Measurements from ENCODE around the gene TNFRSF1A.
A peak's percentile ranks its signal among the peaks of the same experiment; 100 is the strongest.
"Not testable (repeated sequence)": the region's sequence is repeated elsewhere in the genome, so short reads cannot be mapped to it uniquely, and the experiment has no call there.

The TNFRSF1A gene

GRCh38 chr12:6295094-6295811 is 46.6 kb downstream of the TNFRSF1A start:
- DNase-seq, result no peak

GRCh38 chr12:6294156-6295093 is 47.5 kb downstream of the TNFRSF1A start:
- no peak for DNase-seq

DNA sequence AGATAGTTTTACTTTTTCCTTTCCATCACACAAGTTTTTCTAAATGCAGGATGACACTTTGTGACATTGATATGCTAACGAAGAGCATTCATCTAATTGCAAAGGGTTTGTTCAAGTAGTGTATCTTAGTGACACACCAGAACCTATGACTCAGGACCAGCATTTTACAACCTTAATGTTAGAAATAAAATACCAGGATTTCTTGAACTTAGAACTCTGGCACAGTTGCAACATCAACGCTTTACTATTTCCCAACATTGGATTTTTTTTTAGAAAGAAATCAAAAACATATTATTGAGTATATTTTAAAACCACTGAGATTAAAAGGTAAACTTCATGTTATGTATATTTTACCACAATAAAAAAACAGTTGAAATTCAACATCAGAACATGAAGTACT is 49.3 kb downstream of the TNFRSF1A start:
- no peak for DNase-seq

DNA sequence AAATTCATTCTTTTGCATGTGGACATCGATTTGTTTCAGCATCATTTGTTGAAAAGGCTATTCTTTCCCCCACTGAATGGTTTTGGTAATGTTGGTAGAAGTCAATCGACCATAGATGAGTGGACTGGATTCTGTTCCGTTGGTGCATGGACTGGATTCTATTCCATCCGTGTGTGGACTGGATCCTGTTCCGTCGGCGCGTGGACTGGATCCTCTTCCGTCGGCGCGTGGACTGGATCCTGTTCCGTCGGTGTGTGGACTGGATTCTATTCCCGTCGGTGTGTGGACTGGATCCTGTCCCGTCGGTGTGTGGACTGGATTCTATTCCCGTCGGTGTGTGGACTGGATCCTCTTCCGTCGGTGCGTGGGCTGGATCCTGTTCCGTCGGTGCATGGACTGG is 52.0 kb downstream of the TNFRSF1A start:
- not testable (repeated sequence) for DNase-seq

GRCh38 chr12:6289081-6289480 is 52.8 kb downstream of the TNFRSF1A start:
- DNase-seq, result not testable (repeated sequence)

GRCh38 chr12:6288235-6288634 is 53.6 kb downstream of the TNFRSF1A start:
- DNase-seq, result no peak

- DNase-seq, result no peak
Observed at GRCh38 chr12:6285532-6286306, 56.2 kb downstream of the TNFRSF1A start.

DNA sequence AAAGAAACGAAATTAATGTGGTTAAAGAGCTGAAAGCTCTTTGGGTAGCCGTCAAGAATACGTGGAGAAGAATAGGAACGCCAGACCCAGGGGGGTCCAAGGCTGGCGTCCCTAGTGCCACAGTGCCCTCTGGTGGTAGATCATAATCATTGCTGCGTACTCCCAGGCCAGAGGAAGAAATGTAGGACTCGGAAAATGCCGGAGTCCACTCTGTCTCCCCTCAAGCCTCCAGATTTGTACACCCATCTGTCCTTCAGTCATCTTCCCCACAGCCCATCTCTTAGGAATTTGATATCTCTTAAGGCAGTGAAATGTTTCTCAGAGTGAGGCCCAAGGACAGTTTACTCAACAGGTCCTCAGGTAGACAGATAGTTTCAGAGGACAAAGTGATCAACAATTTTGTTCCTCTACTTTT is 56.8 kb downstream of the TNFRSF1A start:
- peak; percentile 79 for DNase-seq

DNA sequence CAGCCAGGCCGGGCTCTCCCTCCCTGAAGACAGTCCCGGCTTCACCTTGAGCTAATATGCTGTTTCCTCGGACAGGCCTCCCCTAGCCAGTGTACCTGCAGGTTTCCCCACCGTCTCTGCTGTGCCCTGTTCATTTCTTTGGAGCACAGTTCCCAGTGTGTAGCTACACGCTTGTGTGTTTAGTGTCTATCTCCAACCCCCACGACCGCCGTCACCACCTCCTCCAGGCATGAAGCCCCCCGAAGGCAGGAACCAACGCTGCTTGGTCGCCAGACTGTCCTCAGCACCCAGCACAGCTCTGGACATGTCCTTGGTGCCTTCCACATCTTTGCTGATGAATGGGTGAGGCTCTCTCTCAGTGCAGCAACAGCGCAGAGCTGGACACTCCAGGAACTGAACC is 57.6 kb downstream of the TNFRSF1A start:
- no peak for DNase-seq

DNA sequence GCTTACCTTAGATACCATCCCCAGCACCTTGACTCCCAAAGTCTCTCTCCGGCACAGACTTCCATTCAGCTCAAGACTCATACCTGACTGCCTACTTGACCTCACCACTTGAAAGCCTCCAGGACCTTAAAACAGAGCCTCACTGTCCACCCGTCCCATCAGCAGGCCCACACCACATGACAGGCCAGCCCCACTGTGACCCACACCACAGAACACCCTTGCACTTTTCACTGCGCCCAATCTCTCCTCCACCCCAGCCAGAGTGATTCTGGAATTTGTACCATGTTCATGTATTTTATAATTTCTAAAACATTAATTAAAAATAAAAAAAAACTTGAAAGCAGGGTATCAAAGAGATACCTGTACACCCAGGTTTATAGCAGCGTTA is 59.4 kb downstream of the TNFRSF1A start:
- DNase-seq, result no peak

DNA sequence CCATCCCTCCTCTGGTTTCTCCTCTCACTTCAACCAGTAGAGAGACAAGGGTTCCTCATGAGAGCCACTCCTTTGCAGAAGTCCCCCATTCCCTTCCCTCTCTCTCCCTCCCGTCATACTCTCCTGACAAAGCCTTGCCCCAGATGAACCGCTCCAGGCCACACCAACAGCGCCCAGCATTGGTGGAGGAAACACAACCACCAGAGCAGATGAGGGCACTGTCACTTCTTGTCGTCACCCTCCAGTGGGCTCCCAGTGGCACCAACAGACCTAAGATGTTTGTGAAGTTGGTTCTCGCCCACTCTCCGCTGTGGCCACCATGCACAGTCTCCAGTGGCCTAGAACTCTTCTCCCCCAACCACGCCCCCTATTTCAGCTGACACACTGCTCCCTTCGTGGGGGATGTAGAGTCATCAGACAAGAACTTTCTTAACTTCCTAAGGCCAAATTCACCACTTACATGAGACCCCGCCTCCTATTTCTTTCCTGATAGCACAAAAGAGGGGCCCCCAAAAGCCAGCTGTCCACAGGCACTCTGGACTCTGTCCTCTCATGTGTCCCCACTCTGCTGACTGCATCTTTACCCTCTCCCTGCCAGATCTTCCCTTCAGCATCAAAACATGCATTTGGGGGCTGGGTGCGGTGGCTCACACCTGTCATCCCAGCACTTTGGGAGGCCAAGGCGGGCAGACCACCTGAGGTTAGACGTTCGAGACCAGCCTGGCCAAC is 60.6 kb downstream of the TNFRSF1A start:
- DNase-seq, result no peak

- no peak for DNase-seq
Observed at GRCh38 chr12:6280672-6281071, 61.2 kb downstream of the TNFRSF1A start.

DNA sequence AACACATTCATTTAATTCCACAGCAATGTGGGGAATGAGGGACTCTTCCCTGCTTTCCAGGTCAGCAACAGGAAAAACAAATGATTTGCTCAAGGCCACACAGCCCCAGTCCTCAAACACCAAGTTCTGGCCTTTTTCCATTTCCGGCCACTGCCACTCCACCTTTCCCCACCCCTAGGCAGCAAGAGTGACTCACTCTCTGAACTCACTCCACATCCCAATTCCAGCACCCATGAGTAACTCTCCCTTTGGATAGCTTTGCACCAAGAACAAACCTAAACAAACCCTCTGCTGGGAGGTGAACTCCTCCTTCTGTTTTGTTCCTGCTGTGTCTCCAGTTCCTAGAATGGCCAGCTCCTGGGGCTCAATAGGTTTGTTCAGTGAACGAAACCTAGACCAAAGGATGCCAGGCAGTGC is 61.8 kb downstream of the TNFRSF1A start:
- DNase-seq, result no peak

DNA sequence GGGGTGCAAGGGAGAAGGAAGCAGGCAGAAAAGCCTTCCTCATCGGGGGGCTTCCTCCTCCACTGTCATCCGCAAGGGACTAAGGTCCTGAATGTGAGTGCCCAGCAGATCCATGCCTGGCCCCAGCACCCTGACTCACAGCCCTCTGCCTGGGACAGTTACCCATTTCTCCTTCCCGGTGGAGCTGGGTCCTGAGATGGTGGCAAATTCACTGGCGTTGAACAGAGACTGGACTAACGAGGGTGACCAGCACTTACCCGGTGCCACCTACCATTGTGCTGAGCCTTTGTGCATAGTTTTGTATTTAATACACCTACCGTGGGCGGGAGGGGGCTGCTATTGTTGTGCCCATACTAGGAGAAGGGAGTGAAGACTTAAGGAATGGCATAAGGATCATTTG is 62.2 kb downstream of the TNFRSF1A start:
- DNase-seq, result no peak

DNA sequence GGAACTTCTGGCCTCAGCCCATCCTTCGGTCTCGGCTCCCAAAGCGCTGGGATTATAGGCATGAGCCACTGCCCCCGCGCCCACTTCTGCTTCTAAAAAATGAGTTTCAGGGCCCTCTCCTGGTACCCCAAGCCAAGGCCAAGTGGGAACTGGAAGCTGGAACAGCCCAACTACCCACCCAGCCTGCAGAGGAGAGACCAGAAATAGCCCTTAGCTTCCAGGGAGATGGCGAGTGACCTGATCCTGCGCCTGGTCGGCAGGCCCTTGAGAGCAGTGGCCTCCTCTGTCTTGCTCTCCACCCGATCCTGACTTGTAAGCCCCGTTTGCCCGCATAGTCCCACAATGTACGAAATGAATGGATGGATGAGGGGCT is 62.6 kb downstream of the TNFRSF1A start:
- DNase-seq, result no peak

Measured in activated CD8-positive, alpha-beta memory T cell treated with anti-CD3 and anti-CD28 coated beads, Interleukin-2, amount 50 U/mL, for 48 hours (primary cell).